ACC112 (cell line): ENCODE measurements around the gene TMEM271.

Source experiments
- H2AFZ ChIP-seq: fragments of 200-600 bp; sonication (generic); one replicate; pipeline ENCODE4 v1.6.0; 2017; ENCODE audit warnings: antibody characterized with exemption, low read length; ENCODE audit not compliant: unreplicated experiment
- H3K27ac ChIP-seq: fragments of 200-600 bp; sonication (generic); 2 replicates; pipeline ENCODE4 v1.5.1; 2014; ENCODE audit warnings: low read depth, mild to moderate bottlenecking, antibody characterized with exemption, low read length, moderate library complexity
- H3K27me3 ChIP-seq: fragments of 200-600 bp; sonication (generic); 2 replicates; pipeline ENCODE4 v1.6.1; 2014; ENCODE audit warnings: mild to moderate bottlenecking, antibody characterized with exemption, low read length, moderate library complexity, mixed read lengths; ENCODE audit not compliant: insufficient read depth
- H3K36me3 ChIP-seq: fragments of 200-600 bp; sonication (generic); 2 replicates; pipeline ENCODE4 v1.6.1; 2016; ENCODE audit warnings: mild to moderate bottlenecking, antibody characterized with exemption, low read length, moderate library complexity, mixed read lengths; ENCODE audit not compliant: insufficient read depth
- H3K4me1 ChIP-seq: fragments of 200-600 bp; sonication (generic); one replicate; pipeline ENCODE4 v1.6.1; 2016; ENCODE audit warnings: low read length, mixed read lengths; ENCODE audit not compliant: insufficient read depth, unreplicated experiment, control insufficient read depth
- H3K4me3 ChIP-seq: fragments of 200-600 bp; sonication (generic); 2 replicates; pipeline ENCODE4 v1.5.1; 2014; ENCODE audit warnings: mild to moderate bottlenecking, low read depth, low read length
- H3K79me2 ChIP-seq: fragments of 200-600 bp; sonication (generic); one replicate; pipeline ENCODE4 v1.6.0; 2016; ENCODE audit warnings: low read length; ENCODE audit not compliant: control insufficient read depth, unreplicated experiment, insufficient read depth

TMEM271 gene

GRCh38 chr4:536351-536972 lies 39.6 kb downstream of the TMEM271 start:
- H2AFZ ChIP-seq = no peak overlapping the region
- H3K4me3 ChIP-seq = no peak overlapping the region
- H3K27me3 ChIP-seq = no peaks in the 10 kb centered on the region
- no peak overlapping the region for H3K27ac ChIP-seq
- peaks cover 34% of the 10 kb centered on the region; the same call in 1 of the 2 replicates for H3K36me3 ChIP-seq
- no peaks in the 10 kb centered on the region for H3K79me2 ChIP-seq
- no peaks in the 10 kb centered on the region for H3K4me1 ChIP-seq

DNA sequence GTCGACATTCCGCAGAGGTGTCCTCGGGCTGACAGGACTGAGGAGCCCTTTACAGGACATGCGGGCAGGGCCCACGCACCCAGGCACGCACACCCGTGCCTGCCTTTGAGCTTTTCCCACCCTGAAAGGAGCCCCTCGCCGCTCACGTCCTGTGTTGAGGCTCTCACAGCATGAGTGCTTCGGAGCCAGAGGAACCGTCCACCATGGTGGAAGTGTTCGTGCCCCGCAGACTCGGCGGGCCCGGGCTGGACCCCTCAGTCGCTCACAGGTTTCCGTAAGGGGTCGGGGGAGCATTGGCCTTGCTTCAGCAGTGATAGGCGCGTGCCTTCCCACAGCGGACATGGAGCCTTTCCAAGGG lies 40.2 kb downstream of the TMEM271 start:
- Histone ChIP-seq H3K79me2 (no peaks in the 10 kb centered on the region), H3K4me1 (no peaks in the 10 kb centered on the region), H3K27ac (no peak overlapping the region), H3K27me3 (no peaks in the 10 kb centered on the region), H3K36me3 (peaks cover 40% of the 10 kb centered on the region), H3K4me3 (no peak overlapping the region), H2AFZ (no peak overlapping the region)

DNA sequence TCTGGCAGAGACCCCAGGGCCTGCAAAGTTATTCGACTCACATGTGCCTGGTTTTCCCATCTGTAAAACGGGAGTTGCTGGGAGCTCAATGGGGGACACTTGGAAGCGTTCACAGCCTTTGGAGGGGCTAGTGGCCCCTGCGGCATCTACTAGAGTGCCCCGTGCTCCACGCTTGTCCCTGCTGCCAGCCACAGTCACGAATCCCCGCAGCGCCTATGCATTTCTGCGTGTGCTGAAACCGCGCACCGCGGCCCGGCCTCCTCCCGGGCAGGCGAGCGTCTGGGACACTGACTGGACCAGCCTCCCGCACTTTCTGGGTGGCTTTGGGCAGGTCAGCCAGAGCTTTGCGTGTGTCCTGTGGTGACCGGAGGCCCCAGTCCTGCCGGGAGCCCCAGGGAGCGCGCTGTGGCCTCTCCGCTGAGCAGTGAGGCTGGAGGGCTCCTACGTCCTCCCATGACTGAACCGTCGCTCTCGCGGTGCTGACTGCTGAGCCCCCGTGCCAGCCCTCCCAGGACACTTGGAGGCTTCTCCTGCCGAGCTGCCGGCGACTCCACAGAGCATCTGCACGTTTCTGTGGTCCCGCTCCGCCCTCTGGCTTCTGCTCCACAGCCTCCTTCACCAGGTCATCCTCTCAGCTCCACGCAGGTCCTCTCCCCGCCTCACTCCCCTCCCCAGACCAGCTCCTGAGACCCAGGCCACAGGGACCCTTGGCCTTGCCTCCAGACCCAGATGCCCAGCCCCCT lies 40.7 kb downstream of the TMEM271 start:
- no peak overlapping the region for H2AFZ ChIP-seq
- no peaks in the 10 kb centered on the region for H3K4me1 ChIP-seq
- H3K27ac ChIP-seq = no peak overlapping the region
- H3K4me3 ChIP-seq = no peak overlapping the region
- H3K79me2 ChIP-seq = no peaks in the 10 kb centered on the region
- H3K27me3 ChIP-seq = no peaks in the 10 kb centered on the region
- peaks cover 44% of the 10 kb centered on the region for H3K36me3 ChIP-seq

DNA sequence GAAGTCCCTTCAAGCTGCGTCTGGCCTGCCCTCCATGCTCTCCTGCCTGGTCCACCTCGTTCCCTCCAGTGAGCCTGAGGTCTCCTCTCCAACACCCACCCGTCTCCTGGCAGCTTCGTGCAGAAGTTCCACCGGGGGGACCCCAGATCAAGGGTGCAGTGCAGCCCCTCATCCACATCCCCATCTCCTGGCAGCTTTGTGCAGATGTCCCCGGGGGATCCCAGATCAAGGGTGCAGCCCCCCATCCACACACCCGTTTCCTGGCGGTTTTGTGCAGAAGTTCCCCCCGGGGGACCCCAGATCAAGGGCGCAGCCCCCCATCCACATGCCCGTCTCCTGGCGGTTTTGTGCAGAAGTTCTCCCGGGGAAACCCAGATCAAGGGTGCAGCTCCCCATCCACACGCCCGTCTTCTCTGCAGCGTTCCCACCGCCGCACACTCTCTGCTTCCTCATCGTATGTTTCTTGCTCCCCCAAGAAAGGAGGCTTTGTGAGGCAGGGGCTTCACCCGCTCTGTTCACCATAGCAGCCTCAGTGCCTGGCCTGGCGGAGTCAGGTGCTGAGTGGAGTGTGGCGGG lies 41.4 kb downstream of the TMEM271 start:
- Histone ChIP-seq H3K27ac (no peak overlapping the region), H3K4me3 (no peak overlapping the region), H2AFZ (no peak overlapping the region), H3K27me3 (no peaks in the 10 kb centered on the region), H3K36me3 (peaks cover 44% of the 10 kb centered on the region), H3K79me2 (no peaks in the 10 kb centered on the region), H3K4me1 (no peaks in the 10 kb centered on the region)

DNA sequence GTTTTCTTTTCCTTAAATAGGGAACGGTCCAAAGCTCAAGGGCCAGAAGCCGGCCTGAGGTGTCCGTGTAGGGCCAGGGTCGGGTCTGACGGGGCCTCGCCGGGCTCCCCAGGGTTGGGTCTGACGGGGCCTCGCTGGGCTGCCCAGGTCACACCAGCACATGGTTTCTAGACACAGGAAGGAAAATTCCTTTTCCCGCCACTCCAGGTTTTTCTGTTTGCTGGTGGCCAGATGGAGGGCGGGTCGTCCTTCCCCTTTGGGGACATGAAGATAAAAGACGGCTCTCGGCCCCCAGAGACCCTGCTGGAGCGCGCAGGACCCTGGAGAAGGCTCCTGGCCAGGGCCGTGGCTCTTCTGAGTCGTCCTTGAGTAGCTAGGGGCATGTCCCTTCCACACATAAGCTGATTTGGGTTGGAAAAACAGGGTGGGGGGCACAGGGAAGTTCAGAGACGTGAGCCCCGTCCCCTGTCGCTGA lies 42.0 kb downstream of the TMEM271 start:
- no peak overlapping the region for H3K27ac ChIP-seq
- no peak overlapping the region for H3K4me3 ChIP-seq
- H2AFZ ChIP-seq = no peak overlapping the region
- H3K79me2 ChIP-seq = no peaks in the 10 kb centered on the region
- H3K4me1 ChIP-seq = no peaks in the 10 kb centered on the region
- no peaks in the 10 kb centered on the region for H3K27me3 ChIP-seq
- H3K36me3 ChIP-seq = peaks cover 44% of the 10 kb centered on the region

- Histone ChIP-seq H3K36me3 (peaks cover 45% of the 10 kb centered on the region), H3K27ac (no peak overlapping the region), H2AFZ (no peak overlapping the region), H3K4me1 (no peaks in the 10 kb centered on the region), H3K27me3 (no peaks in the 10 kb centered on the region), H3K79me2 (no peaks in the 10 kb centered on the region), H3K4me3 (no peak overlapping the region)
These were observed 42.6 kb downstream of the TMEM271 start for GRCh38 chr4:533318-534100.

DNA sequence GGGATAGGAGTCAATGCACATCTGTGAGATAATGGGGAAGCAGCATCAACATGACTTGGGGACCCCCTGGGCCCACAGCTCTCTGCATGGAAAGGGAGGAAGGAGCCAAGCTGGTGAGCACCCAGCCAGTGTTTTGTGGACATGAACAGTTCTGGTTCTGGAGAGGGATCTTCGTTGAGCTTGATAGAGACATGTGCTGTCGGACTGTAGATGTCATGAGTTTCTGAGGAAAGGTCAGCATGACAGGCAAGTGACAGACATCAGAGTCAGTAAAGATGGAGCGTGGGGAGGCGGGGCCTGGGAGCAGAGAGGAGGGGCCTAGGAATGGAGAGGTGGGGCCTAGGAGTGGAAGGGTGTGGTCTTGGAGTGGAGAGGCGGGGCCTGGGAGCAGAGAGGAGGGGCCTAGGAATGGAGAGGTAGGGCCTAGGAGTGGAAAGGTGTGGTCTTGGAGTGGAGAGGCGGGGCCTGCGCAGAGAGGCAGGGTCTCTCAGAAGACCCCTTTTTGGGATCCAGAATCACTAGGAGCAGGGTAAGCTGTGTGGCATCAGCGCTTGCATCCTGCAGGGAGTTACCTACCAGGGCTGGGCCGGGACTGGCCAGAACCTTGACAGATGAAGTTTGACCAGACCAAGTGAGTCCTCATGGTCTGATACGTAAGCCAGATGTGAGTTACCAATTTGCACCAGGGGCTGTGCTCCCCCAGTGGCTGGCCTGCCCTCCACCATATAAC lies 43.3 kb downstream of the TMEM271 start:
- H3K4me1 ChIP-seq = no peaks in the 10 kb centered on the region
- no peak overlapping the region for H2AFZ ChIP-seq
- H3K79me2 ChIP-seq = no peaks in the 10 kb centered on the region
- H3K27ac ChIP-seq = no peak overlapping the region
- H3K4me3 ChIP-seq = no peak overlapping the region
- H3K27me3 ChIP-seq = no peaks in the 10 kb centered on the region
- H3K36me3 ChIP-seq = peaks cover 49% of the 10 kb centered on the region

DNA sequence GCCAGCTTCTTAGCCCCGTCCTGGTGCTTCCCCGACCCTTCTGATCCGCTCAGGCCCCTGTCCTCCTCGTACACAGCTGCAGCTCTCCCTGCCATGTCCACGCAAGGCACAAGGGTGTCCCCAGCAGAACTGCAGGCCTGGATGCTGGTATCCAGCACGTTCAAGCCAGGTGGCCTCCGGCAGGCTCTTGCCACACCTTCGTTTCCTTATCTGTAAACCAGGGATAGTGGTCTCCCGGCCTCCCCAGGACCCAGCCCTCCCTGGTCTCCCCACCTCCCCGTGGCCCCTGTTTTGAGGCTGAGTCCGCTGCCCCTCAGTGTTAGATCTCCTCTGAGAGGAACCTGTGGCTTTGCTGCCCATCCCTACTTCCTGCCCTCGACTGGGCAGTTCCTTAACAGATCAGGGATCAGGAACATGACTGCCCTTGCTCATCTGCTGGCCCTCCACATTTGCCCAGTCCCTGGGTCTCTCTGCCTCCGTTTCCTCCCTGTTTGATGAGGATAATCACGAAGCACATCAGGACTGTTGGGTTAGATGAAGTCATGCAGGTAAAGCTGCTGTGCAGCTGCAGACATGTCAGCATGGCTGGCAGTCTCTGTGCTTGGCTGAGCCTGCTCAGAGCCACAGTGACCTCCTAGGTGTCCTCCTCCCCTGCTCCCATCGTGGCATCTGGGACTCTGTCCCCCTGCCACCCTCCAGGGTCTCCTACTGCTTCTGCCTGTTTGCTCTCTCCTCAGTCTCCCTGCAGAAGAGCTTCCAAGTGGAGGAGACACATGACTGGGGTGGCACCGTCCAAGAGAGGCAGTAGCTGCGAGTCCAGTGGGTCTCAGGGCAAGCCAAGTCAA lies 44.2 kb downstream of the TMEM271 start:
- Histone ChIP-seq H3K79me2 (no peaks in the 10 kb centered on the region), H3K36me3 (peaks cover 52% of the 10 kb centered on the region), H3K4me3 (no peak overlapping the region), H3K4me1 (no peaks in the 10 kb centered on the region), H3K27me3 (no peaks in the 10 kb centered on the region), H2AFZ (no peak overlapping the region), H3K27ac (no peak overlapping the region)

GRCh38 chr4:531076-531475 lies 45.0 kb downstream of the TMEM271 start:
- peaks cover 54% of the 10 kb centered on the region for H3K36me3 ChIP-seq
- no peak overlapping the region for H2AFZ ChIP-seq
- no peaks in the 10 kb centered on the region for H3K4me1 ChIP-seq
- no peaks in the 10 kb centered on the region for H3K79me2 ChIP-seq
- H3K27ac ChIP-seq = no peak overlapping the region
- no peaks in the 10 kb centered on the region for H3K27me3 ChIP-seq
- no peak overlapping the region for H3K4me3 ChIP-seq
